ENCODE data around the gene NACA.
A peak's percentile ranks its signal among the peaks of the same experiment; 100 is the strongest.

The NACA gene

DNA sequence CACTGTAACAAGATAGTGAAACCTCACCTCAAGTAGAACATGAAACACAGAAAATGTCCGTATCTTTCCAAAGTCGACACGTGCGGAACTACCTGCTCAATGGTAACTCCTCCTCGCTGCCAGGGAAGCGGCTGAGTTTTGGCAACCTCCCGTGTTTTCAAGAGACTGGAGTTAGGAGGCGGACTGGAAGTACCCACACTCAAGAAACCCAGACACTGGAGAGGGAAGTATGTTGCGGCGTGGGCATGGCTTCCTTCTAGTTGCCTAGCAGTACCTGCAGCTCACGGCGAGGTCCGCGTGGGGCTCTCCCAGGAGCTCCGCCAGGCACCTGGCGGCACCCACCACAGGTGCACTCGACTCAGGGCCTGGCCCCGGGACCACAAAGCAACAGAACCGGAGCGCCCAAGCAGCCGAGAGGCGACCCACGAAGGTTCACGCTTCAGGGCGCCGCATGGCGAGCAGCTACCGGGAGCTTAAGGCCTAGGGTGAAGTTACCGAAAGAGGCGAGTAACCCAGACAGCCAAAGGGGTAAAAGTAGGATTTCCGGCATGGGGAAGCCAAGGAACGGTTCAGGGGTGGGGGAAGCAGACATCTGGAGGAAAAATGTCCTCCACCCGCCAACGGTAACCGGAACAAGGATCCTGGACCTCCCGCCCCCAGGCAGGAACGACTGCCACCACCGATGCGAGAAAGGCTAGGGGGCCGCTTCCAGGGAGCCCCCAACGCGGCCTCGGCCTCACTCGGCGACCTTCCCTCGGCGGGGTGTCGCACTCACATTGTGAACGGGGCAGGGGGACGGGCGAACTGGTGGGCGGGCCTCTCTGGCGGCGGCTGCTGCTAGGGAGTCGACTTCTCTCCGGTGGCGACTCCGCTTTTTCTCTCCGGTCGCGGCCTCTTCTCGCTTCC, 37.6 kb downstream of the NACA start:
- peak; percentile 58 for DNase-seq (ENCODE audit: low read depth)

GRCh38 chr12:56684745-56685359, 40.2 kb downstream of the NACA start:
- DNase-seq (ENCODE audit: low read depth), result no peak

DNA sequence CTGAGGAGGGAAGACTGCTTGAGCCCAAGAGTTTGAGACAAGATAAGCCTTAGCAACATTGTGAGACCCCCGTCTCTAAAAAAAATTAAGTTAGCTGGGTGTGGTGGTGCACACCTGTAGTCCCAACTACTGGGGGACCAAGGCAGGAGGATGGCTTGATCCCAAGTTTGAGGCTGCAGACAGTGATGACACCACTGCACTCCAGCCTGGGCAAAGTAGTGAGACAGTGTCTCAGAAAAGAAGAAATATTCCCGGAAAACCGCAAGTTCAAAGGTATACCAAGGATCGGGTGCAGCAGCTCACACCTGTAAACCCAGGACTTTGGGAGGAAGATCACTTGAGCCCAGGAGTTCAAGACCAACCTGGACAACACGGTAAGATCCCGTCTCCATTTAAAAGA, 42.8 kb downstream of the NACA start:
- DNase-seq (ENCODE audit: low read depth), result no peak

GRCh38 chr12:56679883-56680575, 45.1 kb downstream of the NACA start:
- DNase-seq (ENCODE audit: low read depth), result no peak

DNA sequence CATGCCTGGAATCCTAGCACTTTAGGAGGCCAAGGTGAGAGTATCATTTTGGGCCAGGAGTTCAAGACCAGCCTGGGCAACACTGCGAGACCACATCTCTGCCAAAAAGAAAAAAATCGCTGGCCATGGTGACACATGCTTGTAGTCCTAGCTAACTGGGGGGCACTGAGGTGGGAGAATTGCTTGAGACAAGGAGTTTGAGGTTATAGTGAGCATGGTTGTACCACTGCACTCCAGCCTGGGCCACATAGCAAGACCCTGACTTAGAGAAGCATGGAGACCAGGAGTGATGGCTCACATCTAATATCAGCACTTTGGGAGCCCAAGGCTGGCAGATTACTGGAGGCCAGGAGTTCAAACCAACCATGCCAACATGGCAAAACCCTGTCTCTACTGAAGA, 46.2 kb downstream of the NACA start:
- DNase-seq (ENCODE audit: low read depth), result no peak

DNA sequence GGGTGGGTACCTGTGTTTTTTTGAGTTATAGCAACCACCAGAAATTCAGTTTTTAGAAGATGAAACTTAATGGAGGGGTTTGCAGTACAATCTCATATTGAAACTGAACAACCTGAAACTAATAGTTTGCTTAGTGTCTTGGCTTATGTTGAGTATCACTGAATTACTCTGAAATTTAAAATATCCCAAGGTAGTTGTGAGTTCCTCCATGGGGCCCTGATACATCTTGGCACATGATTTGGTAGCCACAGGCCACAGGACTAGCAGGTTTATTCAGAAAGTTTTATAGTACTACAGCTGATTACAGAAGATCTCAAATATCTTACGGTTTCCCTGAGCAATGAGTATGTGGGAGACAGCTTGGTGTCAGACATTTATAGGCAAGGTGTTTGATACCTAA, 47.4 kb downstream of the NACA start:
- DNase-seq (ENCODE audit: low read depth), result no peak

DNA sequence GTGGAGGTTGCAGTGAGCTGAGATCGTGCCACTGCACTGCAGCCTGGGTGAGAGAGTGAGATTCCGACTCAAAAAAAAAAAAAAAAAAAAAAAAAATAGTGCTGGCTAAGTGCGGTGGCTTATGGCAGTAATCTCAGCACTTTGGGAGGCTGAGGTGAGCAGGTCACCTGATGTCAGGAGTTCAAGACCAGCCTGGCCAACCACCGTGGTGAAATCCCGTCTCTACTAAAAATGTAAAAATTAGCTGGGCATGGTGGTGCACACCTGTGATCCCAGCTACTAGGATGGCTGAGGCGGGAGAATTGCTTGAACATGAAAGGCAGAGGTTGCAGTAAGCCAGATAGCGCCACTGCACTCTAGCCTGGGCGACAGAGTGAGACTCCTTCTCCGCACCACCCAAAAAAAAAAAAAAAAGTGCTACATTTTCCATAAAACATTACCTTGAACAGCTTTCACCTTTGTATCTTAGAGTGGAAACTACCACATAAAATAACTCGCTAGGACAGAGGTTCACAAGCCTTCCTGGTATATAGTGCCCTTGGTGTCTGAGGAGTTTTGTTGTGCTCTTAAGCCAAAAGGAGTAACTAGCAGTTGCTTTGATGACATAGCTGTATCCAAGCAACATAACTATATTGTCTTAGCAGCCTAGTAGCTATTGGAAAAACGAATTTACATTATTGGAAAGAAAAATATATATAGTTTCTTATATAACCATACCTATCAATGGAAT, 48.1 kb downstream of the NACA start:
- DNase-seq (ENCODE audit: low read depth), result no peak

GRCh38 chr12:56671608-56672007, 53.5 kb downstream of the NACA start:
- DNase-seq (ENCODE audit: low read depth), result no peak

GRCh38 chr12:56670836-56671235, 54.3 kb downstream of the NACA start:
- no peak for DNase-seq (ENCODE audit: low read depth)

GRCh38 chr12:56668197-56668457, 57.0 kb downstream of the NACA start:
- DNase-seq (ENCODE audit: low read depth), result no peak
